OCI-LY7 (cell line): ENCODE results near the gene ARHGAP6.

ENCODE experiments used
- EZH2phosphoT487 ChIP-seq: fragments of 200-600 bp; sonication (generic); IDR thresholded peaks from 2 replicates; pipeline ENCODE4 v1.6.1; 2018; ENCODE audit warnings: low read depth, borderline replicate concordance, mild to moderate bottlenecking, mixed run types, antibody characterized with exemption, low read length, moderate library complexity, mixed read lengths
- TF ChIP-seq, protein P1 (sequence below): fragments of 200-600 bp; sonication (generic); conservative IDR thresholded peaks from 2 replicates; pipeline ENCODE4 v1.5.1; 2014; ENCODE audit warnings: mild to moderate bottlenecking, antibody characterized with exemption, low read length, moderate library complexity, mixed read lengths

- TF ChIP-seq, protein P1, sequence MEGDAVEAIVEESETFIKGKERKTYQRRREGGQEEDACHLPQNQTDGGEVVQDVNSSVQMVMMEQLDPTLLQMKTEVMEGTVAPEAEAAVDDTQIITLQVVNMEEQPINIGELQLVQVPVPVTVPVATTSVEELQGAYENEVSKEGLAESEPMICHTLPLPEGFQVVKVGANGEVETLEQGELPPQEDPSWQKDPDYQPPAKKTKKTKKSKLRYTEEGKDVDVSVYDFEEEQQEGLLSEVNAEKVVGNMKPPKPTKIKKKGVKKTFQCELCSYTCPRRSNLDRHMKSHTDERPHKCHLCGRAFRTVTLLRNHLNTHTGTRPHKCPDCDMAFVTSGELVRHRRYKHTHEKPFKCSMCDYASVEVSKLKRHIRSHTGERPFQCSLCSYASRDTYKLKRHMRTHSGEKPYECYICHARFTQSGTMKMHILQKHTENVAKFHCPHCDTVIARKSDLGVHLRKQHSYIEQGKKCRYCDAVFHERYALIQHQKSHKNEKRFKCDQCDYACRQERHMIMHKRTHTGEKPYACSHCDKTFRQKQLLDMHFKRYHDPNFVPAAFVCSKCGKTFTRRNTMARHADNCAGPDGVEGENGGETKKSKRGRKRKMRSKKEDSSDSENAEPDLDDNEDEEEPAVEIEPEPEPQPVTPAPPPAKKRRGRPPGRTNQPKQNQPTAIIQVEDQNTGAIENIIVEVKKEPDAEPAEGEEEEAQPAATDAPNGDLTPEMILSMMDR, result no peak
- TF ChIP-seq EZH2phosphoT487, result no peak
Observed at GRCh38 chrX:11611161-11611560, 54.6 kb downstream of the ARHGAP6 start.
